B cell (primary cell): ENCODE results near the gene MCTS1. TPM values are rescaled to one million over a fixed set of nuclear protein-coding genes. Genes with fewer than 3 reads are reported as not detected.
A peak's percentile ranks its signal among the peaks of the same experiment; 100 is the strongest.

Source experiments
- ATAC-seq: fragments of 200-7000 bp; cut with Tn5 transposase; one replicate; pipeline ENCODE4 v1.10.0; 2021; ENCODE audit warnings: low read depth, mild to moderate bottlenecking, moderate number of reproducible peaks, moderate library complexity
- CTCF ChIA-PET: fragments of 350-600 bp; sonication (Branson Sonifier 250); formaldehyde crosslinking; loops from one replicate; lab custom pipeline; 2021; ENCODE audit warnings: antibody characterized with exemption, inconsistent platforms; lab: Charles Lee
- POLR2A ChIA-PET: fragments of 350-600 bp; sonication (Branson Sonifier 250); formaldehyde crosslinking; loops from one replicate; lab custom pipeline; 2021; ENCODE audit warnings: antibody characterized with exemption; lab: Charles Lee
- DNase-seq: peaks from one replicate; pipeline ENCODE4 v3.0.0; 2013
- H2AFZ ChIP-seq: 2 replicates; pipeline ENCODE4 v1.6.1; 2012; ENCODE audit warnings: mild to moderate bottlenecking, low read depth, low read length; ENCODE audit not compliant: insufficient read depth, poor library complexity, severe bottlenecking
- H3K27ac ChIP-seq, 2 donors: 1 replicate in 1 of 2; 2 replicates in 1 of 2; pipeline ENCODE4 v1.5.1; 2012 to 2013; ENCODE audit warnings: low read length in 2 of 2, mild to moderate bottlenecking in 2 of 2, moderate library complexity in 1 of 2
- H3K27me3 ChIP-seq, 4 experiments: fragments of 200-600 bp in 1 of 4; sonication (generic) in 1 of 4; replicated peaks in 1 of 4; 1 replicate in 2 of 4; 2 replicates in 2 of 4; pipeline versions ENCODE4 v1.6.1 to v1.7.0; 2013 to 2016; ENCODE audit warnings: low read length in 3 of 4, mild to moderate bottlenecking in 2 of 4, mixed read lengths in 1 of 4, moderate library complexity in 1 of 4; ENCODE audit not compliant: insufficient read depth in 4 of 4, control insufficient read depth in 3 of 4; ENCODE audit errors: control extremely low read depth in 1 of 4
- H3K36me3 ChIP-seq, 2 experiments: replicated peaks in 1 of 2; 1 replicate in 1 of 2; 2 replicates in 1 of 2; pipeline versions ENCODE4 v1.6.1 to v1.7.1; 2013; ENCODE audit warnings: low read length in 1 of 2; ENCODE audit not compliant: insufficient read depth in 2 of 2, control insufficient read depth in 1 of 2; ENCODE audit errors: control extremely low read depth in 1 of 2, extremely low read depth in 1 of 2
- H3K4me1 ChIP-seq, 2 donors: fragments of 200-600 bp in 1 of 2; sonication (generic) in 1 of 2; 1 replicate in 1 of 2; 2 replicates in 1 of 2; pipeline versions ENCODE4 v1.5.1 to v1.6.1; 2013 to 2017; ENCODE audit warnings: low read length in 2 of 2; ENCODE audit not compliant: control insufficient read depth in 2 of 2, insufficient read depth in 2 of 2
- H3K4me2 ChIP-seq: replicated peaks from 2 replicates; pipeline ENCODE3; 2012; ENCODE audit warnings: mild to moderate bottlenecking, low read depth, low read length; ENCODE audit not compliant: poor library complexity, severe bottlenecking
- H3K4me3 ChIP-seq, 5 experiments: fragments of 200-600 bp in 1 of 5; sonication (generic) in 1 of 5; 1 replicate in 3 of 5; 2 replicates in 2 of 5; pipeline versions ENCODE4 v1.5.1 to v1.7.0; 2011 to 2016; ENCODE audit warnings: low read length in 4 of 5, mild to moderate bottlenecking in 4 of 5, low read depth in 2 of 5, control low read depth in 1 of 5, moderate library complexity in 1 of 5; ENCODE audit not compliant: insufficient read depth in 1 of 5; ENCODE audit errors: control extremely low read depth in 1 of 5, extremely low read depth in 1 of 5
- H3K79me2 ChIP-seq: fragments of 200-600 bp; sonication (generic); one replicate; pipeline ENCODE4 v1.6.0; 2016; ENCODE audit warnings: low read length; ENCODE audit not compliant: control insufficient read depth, insufficient read depth
- H3K9ac ChIP-seq: fragments of 200-600 bp; sonication (generic); 2 replicates; pipeline ENCODE4 v1.6.1; 2017; ENCODE audit warnings: mild to moderate bottlenecking, low read length, moderate library complexity
- H3K9me3 ChIP-seq, 3 donors: one replicate each; pipeline versions ENCODE4 v1.6.1 to v1.7.1; 2013; ENCODE audit warnings: low read length in 2 of 3; ENCODE audit not compliant: control insufficient read depth in 2 of 3, insufficient read depth in 1 of 3; ENCODE audit errors: control extremely low read depth in 1 of 3
- H4K20me1 ChIP-seq: 2 replicates; pipeline ENCODE4 v1.6.0; 2012; ENCODE audit warnings: mild to moderate bottlenecking, low read length; ENCODE audit not compliant: insufficient read depth, control insufficient read depth, poor library complexity, severe bottlenecking
- H3K27ac Mint-ChIP-seq: one replicate; pipeline ENCODE4 v1.8.0; 2021; ENCODE audit warnings: mixed read lengths
- H3K27me3 Mint-ChIP-seq: one replicate; pipeline ENCODE4 v1.8.0; 2021; ENCODE audit warnings: mixed read lengths
- H3K4me1 Mint-ChIP-seq: one replicate; pipeline ENCODE4 v1.8.0; 2021; ENCODE audit warnings: mixed read lengths
- H3K4me3 Mint-ChIP-seq: one replicate; pipeline ENCODE4 v1.8.0; 2021; ENCODE audit warnings: mixed read lengths
- H3K9me3 Mint-ChIP-seq: one replicate; pipeline ENCODE4 v1.8.0; 2022; ENCODE audit warnings: mixed read lengths; ENCODE audit not compliant: insufficient read depth
- CTCF ChIP-seq: fragments of 200-600 bp; IDR thresholded peaks from one replicate; pipeline ENCODE4 v1.8.0; 2022; ENCODE audit warnings: antibody characterized with exemption, mild to moderate bottlenecking
- EZH2 ChIP-seq: IDR thresholded peaks from 2 replicates; pipeline ENCODE4 v1.6.1; 2012; ENCODE audit warnings: borderline replicate concordance, low read depth, mild to moderate bottlenecking, moderate library complexity, low read length; ENCODE audit not compliant: insufficient read depth, poor library complexity, severe bottlenecking
- WGBS: methylation state at CpG from one replicate; pipeline ENCODE4 v1.1.5; 2013; ENCODE audit warnings: missing lambda C conversion rate; ENCODE audit not compliant: insufficient coverage; 5-methylcytosine and 5-hydroxymethylcytosine counted together
- intact Hi-C: fragments of 100-400 bp; cut with micrococcal nuclease; formaldehyde crosslinking; loops from one replicate; pipeline ENCODE4 v1.10.0; 2022
- polyA plus RNA-seq: library from polyadenylated mRNA; depleted of rRNA; stranded (reverse); fragments of >200 nt; gene quantifications from 2 replicates; pipeline ENCODE4 v1.2.3, GENCODE V29; 2012
- total RNA-seq, 2 donors: library from RNA; stranded (reverse); fragments of 120-200 nt in 1 of 2; gene quantifications; 1 replicate in 1 of 2; 2 replicates in 1 of 2; pipeline versions ENCODE4 v1.2.3 to v1.2.4, GENCODE V29; 2013 to 2022

MCTS1 gene
- total and polyA plus RNA-seq, 2 donors (not counting 1 experiment from before 2014, with no cell fraction given): 20.6 to 25.5 TPM

GRCh38 chrX:120561634-120562568, 42.0 kb upstream of the MCTS1 start:
- H3K4me1 Mint-ChIP-seq: peaks cover 34% of the 10 kb centered on the region
- WGBS: no CpG with 5 or more reads among the region's 12 CpGs

More at GRCh38 chrX:120561634-120562568, 42.0 kb upstream of the MCTS1 start:
- Mint-ChIP-seq H3K9me3 (no peaks in the 10 kb centered on the region), H3K27ac (peak overlapping the region; percentile 97), H3K27me3 (no peaks in the 10 kb centered on the region), H3K4me3 (peak overlapping the region; percentile 98)
- intact Hi-C loops: loop anchor here (1.0 to 5.0 kb wide), 4 partner anchors 25 to 193 kb away; partner anchors contain the start of gene C1GALT1C1
- Histone ChIP-seq H3K4me2 (peak overlapping the region; percentile 74), H3K36me3 (peaks cover 0 to 3% of the 10 kb centered on the region in 2 experiments), H3K9ac (peak overlapping the region; percentile 80), H3K4me3 (peak overlapping the region; percentile 59 to 86 (median 79)), H4K20me1 (no peaks in the 10 kb centered on the region), H3K27ac (peak overlapping the region; percentile 96 to 97), H3K27me3 (no peaks in the 10 kb centered on the region), H3K79me2 (peaks cover 29% of the 10 kb centered on the region), H2AFZ (peak overlapping the region; percentile 88), H3K4me1 (peaks cover 9 to 21% of the 10 kb centered on the region in 2 donors), H3K9me3 (no peaks in the 10 kb centered on the region)
- no peak for ATAC-seq
- CTCF ChIA-PET: interaction anchor here (0.7 to 3.4 kb wide), 5 partner anchors 42 to 208 kb away, joined by 3 to 14 read pairs (median 3); partner anchors contain the start of gene MCTS1
- peak; percentile 42 for DNase-seq
- POLR2A ChIA-PET: interaction anchor here (0.6 to 2.3 kb wide), 10 partner anchors 26 to 310 kb away, joined by 3 to 25 read pairs (median 6); partner anchors contain the start of genes C1GALT1C1 and MCTS1
- TF ChIP-seq CTCF (no peak), EZH2 (no peak)
